ENCODE results near the gene CCBE1. TPM values are rescaled to one million over a fixed set of nuclear protein-coding genes. Genes with fewer than 3 reads are reported as not detected.

Gene CCBE1
- total RNA-seq, 2 experiments from 2014 or later, result not detected

Other genes with a start within 250 kb of the CCBE1 start
- gene PMAIP1, start 202.6 kb upstream of the CCBE1 start, total RNA-seq, result 10 to 100 TPM; 92.8 to 98.9 TPM

Measured in activated CD8-positive, alpha-beta T cell treated with anti-CD3 and anti-CD28 coated beads for 36 hours (primary cell).